Thyroid gland (tissue), 4 donors: ENCODE results near the gene LGI4.

ENCODE experiments used
- POLR2A ChIP-seq, 2 donors: fragments of 450-650 bp; IDR thresholded peaks; one replicate each; pipeline ENCODE4 v1.6.1; 2017; ENCODE audit warnings: antibody characterized with exemption in 2 of 2, mild to moderate bottlenecking in 2 of 2, moderate library complexity in 1 of 2
- TF ChIP-seq, protein P1 (sequence below), 6 experiments: fragments of 200-600 bp in 3 of 6; fragments of 450-650 bp in 3 of 6; sonication (generic) in 3 of 6; IDR thresholded peaks; one replicate each; pipeline ENCODE4 v1.5.1; 2016 to 2019; ENCODE audit warnings: antibody characterized with exemption in 6 of 6, mild to moderate bottlenecking in 2 of 6, inconsistent platforms in 1 of 6, moderate library complexity in 1 of 6

- TF ChIP-seq POLR2A (IDR thresholded peaks at IDR 0.05) = no peak
- TF ChIP-seq, protein P1, sequence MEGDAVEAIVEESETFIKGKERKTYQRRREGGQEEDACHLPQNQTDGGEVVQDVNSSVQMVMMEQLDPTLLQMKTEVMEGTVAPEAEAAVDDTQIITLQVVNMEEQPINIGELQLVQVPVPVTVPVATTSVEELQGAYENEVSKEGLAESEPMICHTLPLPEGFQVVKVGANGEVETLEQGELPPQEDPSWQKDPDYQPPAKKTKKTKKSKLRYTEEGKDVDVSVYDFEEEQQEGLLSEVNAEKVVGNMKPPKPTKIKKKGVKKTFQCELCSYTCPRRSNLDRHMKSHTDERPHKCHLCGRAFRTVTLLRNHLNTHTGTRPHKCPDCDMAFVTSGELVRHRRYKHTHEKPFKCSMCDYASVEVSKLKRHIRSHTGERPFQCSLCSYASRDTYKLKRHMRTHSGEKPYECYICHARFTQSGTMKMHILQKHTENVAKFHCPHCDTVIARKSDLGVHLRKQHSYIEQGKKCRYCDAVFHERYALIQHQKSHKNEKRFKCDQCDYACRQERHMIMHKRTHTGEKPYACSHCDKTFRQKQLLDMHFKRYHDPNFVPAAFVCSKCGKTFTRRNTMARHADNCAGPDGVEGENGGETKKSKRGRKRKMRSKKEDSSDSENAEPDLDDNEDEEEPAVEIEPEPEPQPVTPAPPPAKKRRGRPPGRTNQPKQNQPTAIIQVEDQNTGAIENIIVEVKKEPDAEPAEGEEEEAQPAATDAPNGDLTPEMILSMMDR (IDR thresholded peaks at IDR 0.05) = no peak
These were observed 3.8 kb downstream of the LGI4 start for GRCh38 chr19:35130761-35131720.
